HFFc6 (cell line): Measurements from ENCODE around the gene ANKLE1. TPM values are rescaled to one million over a fixed set of nuclear protein-coding genes. Genes with fewer than 3 reads are reported as not detected.
"Not testable (repeated sequence)": the region's sequence is repeated elsewhere in the genome, so short reads cannot be mapped to it uniquely, and the experiment has no call there.

ENCODE experiments used
- DNase-seq: peaks from one replicate; pipeline ENCODE4 v3.0.0-alpha.2; 2018
- H3K27ac Mint-ChIP-seq: 2 replicates; pipeline ENCODE4 v1.8.0; 2020; ENCODE audit warnings: mild to moderate bottlenecking, mixed read lengths
- H3K27me3 Mint-ChIP-seq: 2 replicates; pipeline ENCODE4 v1.8.0; 2021; ENCODE audit warnings: mild to moderate bottlenecking, moderate library complexity, mixed read lengths; ENCODE audit not compliant: insufficient read depth
- H3K36me3 Mint-ChIP-seq: 2 replicates; pipeline ENCODE4 v1.8.0; 2021; ENCODE audit warnings: low read depth, mixed read lengths
- H3K4me1 Mint-ChIP-seq: 2 replicates; pipeline ENCODE4 v1.8.0; 2020; ENCODE audit warnings: low read depth, mixed read lengths
- H3K4me3 Mint-ChIP-seq: 2 replicates; pipeline ENCODE4 v1.8.0; 2020; ENCODE audit warnings: mild to moderate bottlenecking, moderate library complexity, mixed read lengths
- H3K9me3 Mint-ChIP-seq: 2 replicates; pipeline ENCODE4 v1.8.0; 2020; ENCODE audit warnings: mild to moderate bottlenecking, mixed read lengths
- total RNA-seq, 6 experiments: library from RNA; stranded (reverse); fragmentation: NEBNext Ultra II Directional; extraction: Animal tissue kit (Norgen Biotek cat#: 25700); gene quantifications; 2 replicates in 1 of 6; 3 replicates in 5 of 6; pipeline ENCODE4 v1.2.3, GENCODE V29; 2021
- TF ChIP-seq, protein P1 (sequence below): fragments of 200-600 bp; sonication (generic); IDR thresholded peaks from 2 replicates; pipeline ENCODE4 v1.5.0; 2021; ENCODE audit warnings: antibody characterized with exemption, mild to moderate bottlenecking

ANKLE1 gene
- total RNA-seq, 6 experiments from 2014 or later = 0.28 to 0.57 (median 0.43) TPM

DNA sequence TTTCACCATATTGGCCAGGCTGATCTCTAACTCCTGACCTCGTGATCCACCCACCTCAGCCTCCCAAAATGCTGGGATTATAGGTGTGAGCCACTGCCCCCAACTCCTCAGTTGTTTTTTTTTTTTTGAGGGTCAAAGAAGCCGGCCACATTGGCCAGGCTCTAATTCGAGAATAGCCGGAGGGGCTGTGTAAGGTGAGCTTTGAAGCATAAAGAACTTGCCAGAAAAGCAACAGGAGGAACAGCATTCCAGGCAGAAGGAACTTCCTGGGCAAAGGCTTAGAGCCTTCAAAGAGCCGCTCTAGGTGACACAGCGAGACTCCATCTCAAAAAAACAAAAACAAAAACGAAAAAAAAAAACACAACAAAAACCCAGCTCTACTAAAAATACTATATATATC is 15.7 kb upstream of the ANKLE1 start:
- no peak overlapping the region for H3K4me3 Mint-ChIP-seq
- peaks cover 4% of the 10 kb centered on the region; the same call in 1 of the 2 replicates for H3K9me3 Mint-ChIP-seq
- H3K4me1 Mint-ChIP-seq = peaks cover 16% of the 10 kb centered on the region
- H3K36me3 Mint-ChIP-seq = peaks cover 12% of the 10 kb centered on the region
- TF ChIP-seq, protein P1, sequence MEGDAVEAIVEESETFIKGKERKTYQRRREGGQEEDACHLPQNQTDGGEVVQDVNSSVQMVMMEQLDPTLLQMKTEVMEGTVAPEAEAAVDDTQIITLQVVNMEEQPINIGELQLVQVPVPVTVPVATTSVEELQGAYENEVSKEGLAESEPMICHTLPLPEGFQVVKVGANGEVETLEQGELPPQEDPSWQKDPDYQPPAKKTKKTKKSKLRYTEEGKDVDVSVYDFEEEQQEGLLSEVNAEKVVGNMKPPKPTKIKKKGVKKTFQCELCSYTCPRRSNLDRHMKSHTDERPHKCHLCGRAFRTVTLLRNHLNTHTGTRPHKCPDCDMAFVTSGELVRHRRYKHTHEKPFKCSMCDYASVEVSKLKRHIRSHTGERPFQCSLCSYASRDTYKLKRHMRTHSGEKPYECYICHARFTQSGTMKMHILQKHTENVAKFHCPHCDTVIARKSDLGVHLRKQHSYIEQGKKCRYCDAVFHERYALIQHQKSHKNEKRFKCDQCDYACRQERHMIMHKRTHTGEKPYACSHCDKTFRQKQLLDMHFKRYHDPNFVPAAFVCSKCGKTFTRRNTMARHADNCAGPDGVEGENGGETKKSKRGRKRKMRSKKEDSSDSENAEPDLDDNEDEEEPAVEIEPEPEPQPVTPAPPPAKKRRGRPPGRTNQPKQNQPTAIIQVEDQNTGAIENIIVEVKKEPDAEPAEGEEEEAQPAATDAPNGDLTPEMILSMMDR = no peak
- no peak for DNase-seq
- H3K27ac Mint-ChIP-seq = no peak overlapping the region
- peaks cover 5% of the 10 kb centered on the region for H3K27me3 Mint-ChIP-seq

DNA sequence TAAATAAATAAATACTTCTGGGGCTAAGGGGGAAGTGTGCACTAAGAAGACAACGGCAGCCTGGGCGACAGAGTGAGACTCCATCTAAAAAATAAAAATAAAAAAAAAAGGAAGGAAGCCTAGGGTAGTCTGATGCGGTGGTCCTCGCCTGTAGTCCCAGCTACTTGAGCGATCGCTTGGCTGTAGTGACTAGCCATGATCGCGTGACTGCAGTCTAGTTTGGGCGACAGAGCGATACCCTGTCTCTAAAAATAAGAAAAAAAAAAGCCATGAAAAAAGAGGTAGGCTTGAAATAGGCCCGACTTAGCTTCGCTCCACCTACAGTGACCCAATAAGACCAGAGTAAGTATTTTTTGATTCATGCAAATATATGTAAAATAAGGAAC is 15.1 kb upstream of the ANKLE1 start:
- TF ChIP-seq, protein P1 = no peak
- H3K4me1 Mint-ChIP-seq = peaks cover 15% of the 10 kb centered on the region
- no peak for DNase-seq
- H3K27me3 Mint-ChIP-seq = peaks cover 4% of the 10 kb centered on the region
- peak overlapping the region; percentile 96; the same call in 1 of the 2 replicates for H3K4me3 Mint-ChIP-seq
- peaks cover 4% of the 10 kb centered on the region; the same call in 1 of the 2 replicates for H3K9me3 Mint-ChIP-seq
- peak overlapping the region; percentile 91; the same call in 1 of the 2 replicates for H3K27ac Mint-ChIP-seq
- peaks cover 12% of the 10 kb centered on the region for H3K36me3 Mint-ChIP-seq

DNA sequence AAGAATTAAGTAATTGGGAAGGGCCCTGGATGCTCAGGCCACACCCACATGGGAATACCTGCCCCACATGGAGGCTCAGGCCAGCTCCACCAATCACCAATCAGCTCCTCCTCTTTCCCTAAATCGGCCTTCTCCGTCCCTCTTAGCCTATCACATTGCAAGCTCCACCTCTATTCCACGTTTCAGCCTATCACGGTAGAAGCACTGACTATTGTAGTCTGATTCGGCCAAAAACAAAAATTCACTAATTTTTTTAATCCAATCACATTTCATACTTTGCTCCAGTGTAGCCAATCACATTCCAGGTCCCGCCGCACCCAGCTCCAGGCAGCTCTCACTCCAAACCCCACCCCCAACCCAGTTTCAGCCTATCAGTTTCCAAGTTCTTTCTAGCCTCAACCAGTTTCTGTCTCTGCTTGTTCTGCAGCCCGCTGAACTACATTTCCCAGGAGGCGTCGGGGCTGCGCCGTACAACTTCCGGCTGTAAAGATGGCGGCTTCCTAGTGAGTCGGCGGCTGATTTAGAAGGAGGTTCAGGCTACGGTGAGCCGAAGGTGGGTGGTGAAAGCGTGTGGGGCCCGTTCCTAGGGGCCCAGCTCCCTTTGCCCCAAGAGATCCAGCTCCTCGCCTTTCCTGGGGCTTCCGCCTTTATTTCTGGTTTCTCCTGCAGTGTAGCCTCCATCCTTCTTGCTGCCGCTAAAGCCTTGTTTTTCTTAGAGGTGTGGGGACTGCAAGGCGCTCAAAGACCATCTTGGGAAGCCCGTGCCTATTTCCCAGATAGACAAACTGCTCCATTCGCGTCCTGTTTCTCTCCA is 14.5 kb upstream of the ANKLE1 start, which contains the start of gene BABAM1:
TSS of gene BABAM1 (plus strand) at position 469 of the 814 bp plus-strand sequence. CDS start 1,364 bp downstream, outside the sequence.
- DNase-seq = peak; percentile 100
- Mint-ChIP-seq H3K9me3 (peaks cover 4% of the 10 kb centered on the region; the same call in 1 of the 2 replicates), H3K36me3 (peaks cover 12% of the 10 kb centered on the region), H3K4me1 (peaks cover 15% of the 10 kb centered on the region), H3K4me3 (peak within 1 kb of the TSS; percentile 96), H3K27me3 (peaks cover 4% of the 10 kb centered on the region), H3K27ac (peak within 1 kb of the TSS; percentile 91)
- TF ChIP-seq, protein P1 = no peak

DNA sequence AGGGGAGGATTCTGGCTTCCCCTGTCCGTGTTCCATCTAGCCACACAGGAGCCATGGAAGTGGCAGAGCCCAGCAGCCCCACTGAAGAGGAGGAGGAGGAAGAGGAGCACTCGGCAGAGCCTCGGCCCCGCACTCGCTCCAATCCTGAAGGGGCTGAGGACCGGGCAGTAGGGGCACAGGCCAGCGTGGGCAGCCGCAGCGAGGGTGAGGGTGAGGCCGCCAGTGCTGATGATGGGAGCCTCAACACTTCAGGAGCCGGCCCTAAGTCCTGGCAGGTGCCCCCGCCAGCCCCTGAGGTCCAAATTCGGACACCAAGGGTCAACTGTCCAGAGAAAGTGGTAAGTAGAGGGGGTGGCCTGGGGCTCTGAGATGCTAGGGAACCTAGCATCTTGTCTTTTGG is 12.9 kb upstream of the ANKLE1 start:
- peak overlapping the region; percentile 91 for H3K27ac Mint-ChIP-seq
- peak overlapping the region; percentile 96 for H3K4me3 Mint-ChIP-seq
- DNase-seq = no peak
- H3K9me3 Mint-ChIP-seq = peaks cover 4% of the 10 kb centered on the region; the same call in 1 of the 2 replicates
- H3K4me1 Mint-ChIP-seq = peaks cover 15% of the 10 kb centered on the region
- TF ChIP-seq, protein P1 = no peak
- peaks cover 4% of the 10 kb centered on the region for H3K27me3 Mint-ChIP-seq
- peaks cover 12% of the 10 kb centered on the region for H3K36me3 Mint-ChIP-seq

DNA sequence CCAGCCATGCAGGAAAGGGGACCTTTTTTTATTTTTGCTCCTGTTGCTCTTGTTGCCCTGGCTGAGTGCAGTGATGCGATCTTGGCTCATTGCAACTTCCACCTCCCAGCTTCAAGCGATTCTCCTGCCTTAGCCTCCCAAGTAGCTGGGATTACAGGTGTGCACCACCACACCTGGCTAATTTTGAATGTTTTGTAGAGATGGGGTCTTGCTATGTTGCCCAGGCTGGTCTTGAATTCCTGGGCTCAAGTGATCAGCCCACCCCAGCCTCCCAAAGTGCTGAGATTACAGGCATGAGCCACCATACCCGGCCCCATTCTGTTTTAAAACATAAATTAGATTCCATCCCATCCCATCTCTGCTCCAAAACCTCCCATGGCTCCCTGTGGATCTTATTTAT is 6.8 kb upstream of the ANKLE1 start:
- H3K27me3 Mint-ChIP-seq, H3K9me3 Mint-ChIP-seq, H3K4me1 Mint-ChIP-seq, DNase-seq, H3K27ac Mint-ChIP-seq, H3K4me3 Mint-ChIP-seq: not testable (repeated sequence)
- H3K36me3 Mint-ChIP-seq = peaks cover 22% of the 10 kb centered on the region
